Measurements from ENCODE around the gene CNEP1R1.

CNEP1R1 gene

GRCh38 chr16:50065624-50066481 is 40.8 kb downstream of the CNEP1R1 start, which contains the start of gene HEATR3:
TSS of gene HEATR3 (plus strand) at chr16:50065970. CDS start at chr16:50066132, 162 bp downstream.
- DNase-seq, result peak; percentile 86 to 94 (median 89)

GRCh38 chr16:50066482-50067289 is 41.7 kb downstream of the CNEP1R1 start:
- DNase-seq, result peak in 1 of 5 experiments; percentile 8

- peak in 1 of 5 experiments; percentile 74 for DNase-seq
These were observed 42.3 kb downstream of the CNEP1R1 start for GRCh38 chr16:50067290-50067853.

- no peak for DNase-seq
These were observed 43.5 kb downstream of the CNEP1R1 start for GRCh38 chr16:50068550-50068949.

- DNase-seq, result no peak
These were observed 44.0 kb downstream of the CNEP1R1 start for GRCh38 chr16:50069060-50069459.

- DNase-seq, result no peak
These were observed 46.1 kb downstream of the CNEP1R1 start for GRCh38 chr16:50071075-50071671.

- DNase-seq, result peak in 1 of 5 experiments; percentile 26
These were observed 47.7 kb downstream of the CNEP1R1 start for GRCh38 chr16:50072730-50073129.

GRCh38 chr16:50079397-50080140 is 54.5 kb downstream of the CNEP1R1 start:
- DNase-seq, result no peak

- no peak for DNase-seq
These were observed 56.5 kb downstream of the CNEP1R1 start for GRCh38 chr16:50081428-50082018.

- DNase-seq, result no peak
These were observed 59.0 kb downstream of the CNEP1R1 start for GRCh38 chr16:50083996-50084395.

GRCh38 chr16:50086176-50086575 is 61.2 kb downstream of the CNEP1R1 start:
- DNase-seq, result no peak

All from T-helper 2 cell (primary cell).